Measurements from ENCODE around the gene HOXD11.

Gene HOXD11

GRCh38 chr2:176151442-176152287 lies 44.6 kb downstream of the HOXD11 start, which contains the start of gene HOXD4:
Gene HOXD4 (plus strand): TSS chr2:176151550. CDS start chr2:176151634, 84 bp downstream.
- no peak for DNase-seq

GRCh38 chr2:176152350-176153181 lies 45.5 kb downstream of the HOXD11 start:
- DNase-seq, result no peak

- DNase-seq, result no peak
Measured at GRCh38 chr2:176154576-176155252, 47.6 kb downstream of the HOXD11 start.

GRCh38 chr2:176155356-176156044 lies 48.4 kb downstream of the HOXD11 start:
- DNase-seq, result no peak

GRCh38 chr2:176156301-176156806 lies 49.3 kb downstream of the HOXD11 start:
- peak; percentile 14 for DNase-seq

GRCh38 chr2:176156807-176157498 lies 49.9 kb downstream of the HOXD11 start, which contains the start of gene HOXD3:
Gene HOXD3 (plus strand): TSS chr2:176157307. CDS start chr2:176169115, 11,808 bp downstream.
- peak; percentile 65 for DNase-seq

- peak; percentile 88 for DNase-seq
Measured at GRCh38 chr2:176157499-176158185, 50.6 kb downstream of the HOXD11 start.

GRCh38 chr2:176158186-176158591 lies 51.1 kb downstream of the HOXD11 start:
- peak; percentile 73 for DNase-seq

- peak; percentile 69 for DNase-seq
Measured at GRCh38 chr2:176158855-176159662, 52.0 kb downstream of the HOXD11 start.

All from NCI-H69 (cell line).